Sigmoid colon (tissue), 4 donors: Measurements from ENCODE around the gene CASP2.

Source experiments
- CTCF ChIP-seq, 4 experiments: fragments of 450-650 bp in 3 of 4; fragments of 200-600 bp in 1 of 4; IDR thresholded peaks; one replicate each; pipeline ENCODE4 v1.5.1; 2016 to 2019; ENCODE audit warnings: antibody characterized with exemption in 4 of 4, mild to moderate bottlenecking in 3 of 4, moderate library complexity in 2 of 4
- EP300 ChIP-seq, 4 donors: sonication (generic); formaldehyde crosslinking; IDR thresholded peaks; one replicate each; pipeline ENCODE4 v1.6.1; 2017; ENCODE audit warnings: antibody characterized with exemption in 4 of 4
- POLR2AphosphoS5 ChIP-seq, 4 donors: sonication (generic); formaldehyde crosslinking; IDR thresholded peaks; one replicate each; pipeline ENCODE4 v1.6.1; 2017; ENCODE audit warnings: antibody characterized with exemption in 4 of 4

- TF ChIP-seq CTCF (IDR thresholded peaks at IDR 0.05) (no peak), POLR2AphosphoS5 (IDR thresholded peaks at IDR 0.05) (no peak), EP300 (IDR thresholded peaks at IDR 0.05) (no peak)
Observed at GRCh38 chr7:143304938-143305337, 16.8 kb downstream of the CASP2 start.
